Mammary epithelial cell (primary cell): ENCODE measurements around the gene TOGARAM2.

Source experiments
- EZH2 ChIP-seq: IDR thresholded peaks from 2 replicates; pipeline ENCODE4 v1.6.1; 2012; ENCODE audit warnings: low read length, inconsistent platforms, borderline replicate concordance
- TF ChIP-seq, protein P1 (sequence below), 2 donors: IDR thresholded peaks in 1 of 2; conservative IDR thresholded peaks in 1 of 2; 2 replicates each; pipeline ENCODE4 v1.5.1; 2011 to 2012; ENCODE audit warnings: inconsistent platforms in 2 of 2, low read length in 2 of 2, mild to moderate bottlenecking in 2 of 2, control low read depth in 1 of 2, low read depth in 1 of 2; ENCODE audit not compliant: insufficient read depth in 1 of 2; ENCODE audit errors: extremely low read depth in 1 of 2

DNA sequence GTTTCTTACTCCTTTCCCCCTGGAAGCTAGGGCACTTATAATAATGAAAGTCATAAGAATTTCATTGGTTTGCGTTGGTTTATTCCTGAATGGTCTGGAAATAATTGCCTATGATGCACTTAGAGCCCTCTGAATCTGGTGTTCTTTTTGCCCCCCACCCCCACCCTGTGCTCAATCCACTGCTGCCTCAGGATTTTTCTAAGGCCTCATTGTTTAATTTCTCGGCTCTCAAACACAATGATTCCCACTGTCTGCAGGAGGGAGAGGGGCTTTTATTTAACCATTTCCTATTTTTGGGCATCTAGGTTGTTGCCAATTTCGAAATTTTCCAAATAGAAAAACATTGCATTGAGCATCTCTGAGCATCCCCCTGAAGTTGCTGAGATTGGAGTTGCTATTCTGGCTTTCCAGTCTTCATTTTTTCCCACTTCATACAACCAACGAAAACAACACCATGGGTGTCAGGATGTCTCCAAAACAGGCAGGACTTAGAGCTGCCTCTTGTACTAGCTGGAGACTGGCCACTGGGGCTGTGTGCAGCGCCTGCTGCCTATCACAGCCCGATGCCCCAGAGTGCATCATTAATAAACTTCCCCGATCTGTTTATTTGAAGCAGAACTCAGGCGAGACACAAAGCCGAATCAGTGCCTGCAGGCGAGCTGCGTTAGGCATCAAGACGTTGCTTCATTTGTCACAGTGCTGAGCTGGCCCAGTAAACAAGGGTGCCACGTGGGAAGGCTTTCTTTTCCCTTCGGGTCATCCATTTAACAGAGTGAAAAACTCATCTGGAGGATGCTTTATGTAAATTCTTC lies 95.0 kb downstream of the TOGARAM2 start:
- TF ChIP-seq EZH2: no peak
- TF ChIP-seq, protein P1, sequence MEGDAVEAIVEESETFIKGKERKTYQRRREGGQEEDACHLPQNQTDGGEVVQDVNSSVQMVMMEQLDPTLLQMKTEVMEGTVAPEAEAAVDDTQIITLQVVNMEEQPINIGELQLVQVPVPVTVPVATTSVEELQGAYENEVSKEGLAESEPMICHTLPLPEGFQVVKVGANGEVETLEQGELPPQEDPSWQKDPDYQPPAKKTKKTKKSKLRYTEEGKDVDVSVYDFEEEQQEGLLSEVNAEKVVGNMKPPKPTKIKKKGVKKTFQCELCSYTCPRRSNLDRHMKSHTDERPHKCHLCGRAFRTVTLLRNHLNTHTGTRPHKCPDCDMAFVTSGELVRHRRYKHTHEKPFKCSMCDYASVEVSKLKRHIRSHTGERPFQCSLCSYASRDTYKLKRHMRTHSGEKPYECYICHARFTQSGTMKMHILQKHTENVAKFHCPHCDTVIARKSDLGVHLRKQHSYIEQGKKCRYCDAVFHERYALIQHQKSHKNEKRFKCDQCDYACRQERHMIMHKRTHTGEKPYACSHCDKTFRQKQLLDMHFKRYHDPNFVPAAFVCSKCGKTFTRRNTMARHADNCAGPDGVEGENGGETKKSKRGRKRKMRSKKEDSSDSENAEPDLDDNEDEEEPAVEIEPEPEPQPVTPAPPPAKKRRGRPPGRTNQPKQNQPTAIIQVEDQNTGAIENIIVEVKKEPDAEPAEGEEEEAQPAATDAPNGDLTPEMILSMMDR (conservative IDR thresholded peaks at IDR 0.05 in 1 of 2, IDR thresholded peaks at IDR 0.05 in 1 of 2; ENCODE audit: extremely low read depth in 1 of 2, insufficient read depth in 1 of 2, low read depth in 1 of 2, low read length in 2 of 2): no peak
